T-helper 2 cell treated with Interferon-gamma antibody and Interleukin-4, amounts not matched to agents 100 ng/mL and 5 ng/mL, for 36 hours (primary cell): ENCODE measurements around the gene FEM1B. TPM values are rescaled to one million over a fixed set of nuclear protein-coding genes. Genes with fewer than 3 reads are reported as not detected.

Source experiments
- intact Hi-C: fragments of 100-400 bp; cut with micrococcal nuclease; formaldehyde crosslinking; loops from one replicate; pipeline ENCODE4 v1.15.1; 2023
- total RNA-seq: library from RNA; stranded (reverse); gene quantifications from 2 replicates; pipeline ENCODE4 v1.2.3, GENCODE V29; 2022

The FEM1B gene
- total RNA-seq, 1 donor from 2014 or later = 50.0 TPM

DNA sequence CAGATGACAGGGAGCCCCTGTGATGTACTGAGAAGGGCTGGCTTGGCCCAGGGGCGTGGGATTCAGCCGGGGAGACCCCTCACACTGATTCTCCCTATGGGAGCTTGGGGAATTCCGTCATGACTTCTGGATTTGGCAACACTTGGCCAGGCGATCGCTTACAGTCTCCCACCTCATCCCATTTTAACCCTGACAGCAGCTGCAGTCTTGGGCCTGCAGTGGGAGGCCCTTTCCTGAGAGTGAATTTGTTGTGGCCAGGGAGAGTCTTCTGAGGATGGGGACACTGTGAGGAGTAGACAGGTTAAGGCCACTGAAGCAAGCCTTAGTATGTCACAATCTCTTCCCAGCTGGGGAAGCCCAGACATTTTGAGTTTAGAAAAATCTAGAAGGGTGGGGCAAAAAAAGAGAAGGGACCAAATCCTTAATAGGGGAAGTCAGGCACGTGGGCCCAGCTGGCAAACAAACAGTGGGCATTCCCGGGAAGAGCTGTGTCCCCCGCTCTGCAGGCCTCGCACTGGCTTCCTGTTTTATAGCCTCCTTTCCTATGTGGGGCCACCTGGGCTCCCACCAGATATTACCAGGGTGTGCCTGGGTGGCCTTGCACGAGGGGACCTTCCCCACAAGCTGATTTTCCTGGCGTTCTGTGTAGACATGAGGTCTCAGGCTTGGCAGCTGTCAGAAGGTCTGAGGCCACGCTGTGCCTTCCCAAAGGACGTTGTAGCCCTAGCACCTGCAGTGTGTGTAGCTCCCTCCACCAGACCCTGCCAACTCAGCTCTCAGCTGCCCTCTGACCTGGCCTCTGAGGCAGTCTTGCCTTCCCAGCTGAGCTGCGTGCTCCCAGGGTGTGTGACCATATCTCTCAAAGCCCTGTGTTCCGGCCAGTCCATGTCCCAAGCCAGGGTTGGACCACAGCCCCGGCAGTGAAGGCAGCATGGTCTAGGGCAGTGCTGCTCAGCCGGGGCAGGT is 64.5 kb downstream of the FEM1B start:
- intact Hi-C loops = no loop called here

DNA sequence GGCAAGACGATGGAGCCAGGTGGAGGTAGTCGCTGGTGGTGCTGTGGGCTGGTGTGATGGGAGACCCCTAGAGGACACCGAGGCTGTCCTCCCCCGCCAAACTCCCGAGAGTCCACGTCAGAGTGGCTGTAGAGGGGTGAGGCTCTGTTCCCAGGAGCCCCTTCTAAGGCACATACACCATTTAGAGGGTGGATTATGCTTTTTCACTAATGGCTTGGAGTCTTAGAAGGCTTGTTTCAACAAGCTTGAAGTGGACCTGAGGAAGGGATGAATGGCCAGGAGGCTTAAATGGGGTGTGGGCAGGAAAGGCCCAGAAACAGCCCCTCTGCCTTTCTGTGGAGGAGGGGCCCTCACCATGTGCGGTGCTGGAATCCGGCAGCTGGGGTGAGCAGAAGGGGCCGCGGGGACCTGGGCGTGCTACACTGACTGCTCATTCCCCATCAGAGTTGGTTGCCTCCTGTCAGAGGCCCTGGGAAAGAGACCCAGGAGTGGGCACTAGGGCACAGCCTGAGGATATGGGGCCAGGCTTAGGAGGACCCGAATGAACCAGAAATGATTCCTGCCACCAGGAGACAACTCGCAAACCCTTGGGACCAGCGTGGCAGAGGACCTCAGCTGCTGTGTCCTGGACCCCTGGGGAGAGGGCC is 66.2 kb downstream of the FEM1B start:
- intact Hi-C loops = no loop called here

DNA sequence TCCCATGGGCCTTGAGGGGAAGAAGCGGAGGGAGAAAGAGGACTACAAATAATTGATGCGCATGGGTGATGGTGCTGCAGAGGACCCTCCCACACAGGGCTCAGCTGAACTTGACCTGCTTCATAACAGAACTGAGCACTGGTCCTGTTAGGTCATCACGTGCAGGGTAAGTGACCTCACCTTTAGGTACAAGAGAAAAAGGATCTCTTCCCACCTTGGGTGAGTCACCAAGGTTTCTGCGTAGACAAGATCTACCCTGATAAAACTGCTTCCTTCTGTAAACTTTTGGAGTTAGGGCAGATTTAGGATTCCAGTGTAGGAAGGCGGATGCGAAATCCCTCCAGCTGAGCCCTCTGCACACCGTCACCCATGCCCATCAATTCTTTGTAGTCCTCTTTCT is 67.1 kb downstream of the FEM1B start:
- intact Hi-C loops = no loop called here

Other genes starting within 250 kb of the FEM1B start
- 40.1 and 42.9 TPM in 2 replicates for gene PIAS1, start 223.4 kb upstream of the FEM1B start, total RNA-seq
- 15.1 and 15.4 TPM in 2 replicates for gene CALML4, start 72.4 kb upstream of the FEM1B start, total RNA-seq
- gene CLN6, start 48.0 kb upstream of the FEM1B start, total RNA-seq = 80.1 and 80.4 TPM in 2 replicates
- 0.64 and 1.0 TPM in 2 replicates for gene ITGA11, start 154.4 kb downstream of the FEM1B start, total RNA-seq